B cell (primary cell): ENCODE measurements around the gene CDKN1C. TPM values are rescaled to one million over a fixed set of nuclear protein-coding genes. Genes with fewer than 3 reads are reported as not detected.

Experiments used
- ATAC-seq: fragments of 200-7000 bp; cut with Tn5 transposase; one replicate; pipeline ENCODE4 v1.10.0; 2021; ENCODE audit warnings: low read depth, mild to moderate bottlenecking, moderate number of reproducible peaks, moderate library complexity
- CTCF ChIA-PET: fragments of 350-600 bp; sonication (Branson Sonifier 250); formaldehyde crosslinking; loops from one replicate; lab custom pipeline; 2021; ENCODE audit warnings: antibody characterized with exemption, inconsistent platforms; lab: Charles Lee
- POLR2A ChIA-PET: fragments of 350-600 bp; sonication (Branson Sonifier 250); formaldehyde crosslinking; loops from one replicate; lab custom pipeline; 2021; ENCODE audit warnings: antibody characterized with exemption; lab: Charles Lee
- DNase-seq: peaks from one replicate; pipeline ENCODE4 v3.0.0; 2013
- H2AFZ ChIP-seq: 2 replicates; pipeline ENCODE4 v1.6.1; 2012; ENCODE audit warnings: mild to moderate bottlenecking, low read depth, low read length; ENCODE audit not compliant: insufficient read depth, poor library complexity, severe bottlenecking
- H3K27ac ChIP-seq, 2 donors: 1 replicate in 1 of 2; 2 replicates in 1 of 2; pipeline ENCODE4 v1.5.1; 2012 to 2013; ENCODE audit warnings: low read length in 2 of 2, mild to moderate bottlenecking in 2 of 2, moderate library complexity in 1 of 2
- H3K27me3 ChIP-seq, 4 experiments: fragments of 200-600 bp in 1 of 4; sonication (generic) in 1 of 4; replicated peaks in 1 of 4; 1 replicate in 2 of 4; 2 replicates in 2 of 4; pipeline versions ENCODE4 v1.6.1 to v1.7.0; 2013 to 2016; ENCODE audit warnings: low read length in 3 of 4, mild to moderate bottlenecking in 2 of 4, mixed read lengths in 1 of 4, moderate library complexity in 1 of 4; ENCODE audit not compliant: insufficient read depth in 4 of 4, control insufficient read depth in 3 of 4; ENCODE audit errors: control extremely low read depth in 1 of 4
- H3K36me3 ChIP-seq, 2 experiments: replicated peaks in 1 of 2; 1 replicate in 1 of 2; 2 replicates in 1 of 2; pipeline versions ENCODE4 v1.6.1 to v1.7.1; 2013; ENCODE audit warnings: low read length in 1 of 2; ENCODE audit not compliant: insufficient read depth in 2 of 2, control insufficient read depth in 1 of 2; ENCODE audit errors: control extremely low read depth in 1 of 2, extremely low read depth in 1 of 2
- H3K4me1 ChIP-seq, 2 donors: fragments of 200-600 bp in 1 of 2; sonication (generic) in 1 of 2; 1 replicate in 1 of 2; 2 replicates in 1 of 2; pipeline versions ENCODE4 v1.5.1 to v1.6.1; 2013 to 2017; ENCODE audit warnings: low read length in 2 of 2; ENCODE audit not compliant: control insufficient read depth in 2 of 2, insufficient read depth in 2 of 2
- H3K4me2 ChIP-seq: replicated peaks from 2 replicates; pipeline ENCODE3; 2012; ENCODE audit warnings: mild to moderate bottlenecking, low read depth, low read length; ENCODE audit not compliant: poor library complexity, severe bottlenecking
- H3K4me3 ChIP-seq, 5 experiments: fragments of 200-600 bp in 1 of 5; sonication (generic) in 1 of 5; 1 replicate in 3 of 5; 2 replicates in 2 of 5; pipeline versions ENCODE4 v1.5.1 to v1.7.0; 2011 to 2016; ENCODE audit warnings: low read length in 4 of 5, mild to moderate bottlenecking in 4 of 5, low read depth in 2 of 5, control low read depth in 1 of 5, moderate library complexity in 1 of 5; ENCODE audit not compliant: insufficient read depth in 1 of 5; ENCODE audit errors: control extremely low read depth in 1 of 5, extremely low read depth in 1 of 5
- H3K79me2 ChIP-seq: fragments of 200-600 bp; sonication (generic); one replicate; pipeline ENCODE4 v1.6.0; 2016; ENCODE audit warnings: low read length; ENCODE audit not compliant: control insufficient read depth, insufficient read depth
- H3K9ac ChIP-seq: fragments of 200-600 bp; sonication (generic); 2 replicates; pipeline ENCODE4 v1.6.1; 2017; ENCODE audit warnings: mild to moderate bottlenecking, low read length, moderate library complexity
- H3K9me3 ChIP-seq, 3 donors: one replicate each; pipeline versions ENCODE4 v1.6.1 to v1.7.1; 2013; ENCODE audit warnings: low read length in 2 of 3; ENCODE audit not compliant: control insufficient read depth in 2 of 3, insufficient read depth in 1 of 3; ENCODE audit errors: control extremely low read depth in 1 of 3
- H4K20me1 ChIP-seq: 2 replicates; pipeline ENCODE4 v1.6.0; 2012; ENCODE audit warnings: mild to moderate bottlenecking, low read length; ENCODE audit not compliant: insufficient read depth, control insufficient read depth, poor library complexity, severe bottlenecking
- H3K27ac Mint-ChIP-seq: one replicate; pipeline ENCODE4 v1.8.0; 2021; ENCODE audit warnings: mixed read lengths
- H3K27me3 Mint-ChIP-seq: one replicate; pipeline ENCODE4 v1.8.0; 2021; ENCODE audit warnings: mixed read lengths
- H3K4me1 Mint-ChIP-seq: one replicate; pipeline ENCODE4 v1.8.0; 2021; ENCODE audit warnings: mixed read lengths
- H3K4me3 Mint-ChIP-seq: one replicate; pipeline ENCODE4 v1.8.0; 2021; ENCODE audit warnings: mixed read lengths
- H3K9me3 Mint-ChIP-seq: one replicate; pipeline ENCODE4 v1.8.0; 2022; ENCODE audit warnings: mixed read lengths; ENCODE audit not compliant: insufficient read depth
- CTCF ChIP-seq: fragments of 200-600 bp; IDR thresholded peaks from one replicate; pipeline ENCODE4 v1.8.0; 2022; ENCODE audit warnings: antibody characterized with exemption, mild to moderate bottlenecking
- EZH2 ChIP-seq: IDR thresholded peaks from 2 replicates; pipeline ENCODE4 v1.6.1; 2012; ENCODE audit warnings: borderline replicate concordance, low read depth, mild to moderate bottlenecking, moderate library complexity, low read length; ENCODE audit not compliant: insufficient read depth, poor library complexity, severe bottlenecking
- WGBS: methylation state at CpG from one replicate; pipeline ENCODE4 v1.1.5; 2013; ENCODE audit warnings: missing lambda C conversion rate; ENCODE audit not compliant: insufficient coverage; 5-methylcytosine and 5-hydroxymethylcytosine counted together
- intact Hi-C: fragments of 100-400 bp; cut with micrococcal nuclease; formaldehyde crosslinking; loops from one replicate; pipeline ENCODE4 v1.10.0; 2022
- polyA plus RNA-seq: library from polyadenylated mRNA; depleted of rRNA; stranded (reverse); fragments of >200 nt; gene quantifications from 2 replicates; pipeline ENCODE4 v1.2.3, GENCODE V29; 2012
- total RNA-seq, 2 donors: library from RNA; stranded (reverse); fragments of 120-200 nt in 1 of 2; gene quantifications; 1 replicate in 1 of 2; 2 replicates in 1 of 2; pipeline versions ENCODE4 v1.2.3 to v1.2.4, GENCODE V29; 2013 to 2022

The CDKN1C gene
- total and polyA plus RNA-seq, 2 donors (not counting 1 experiment from before 2014, with no cell fraction given): 0.58 to 8.0 TPM

GRCh38 chr11:2859699-2860037, 25.9 kb downstream of the CDKN1C start:
- TF ChIP-seq CTCF: no peak
- ATAC-seq (no peak), DNase-seq (no peak)
- no peak overlapping the region for H3K9ac ChIP-seq
- 93% methylated on average over 10 of the region's 10 CpGs for WGBS
- no peak overlapping the region for H3K4me2 ChIP-seq
- no peaks in the 10 kb centered on the region for H3K79me2 ChIP-seq
- intact Hi-C loops: no loop called here
- POLR2A ChIA-PET: no interaction called here
- no peak overlapping the region for H3K27ac ChIP-seq
- no peaks in the 10 kb centered on the region for H3K9me3 Mint-ChIP-seq
- H3K4me1 Mint-ChIP-seq: peaks cover 4% of the 10 kb centered on the region
- no peak overlapping the region for H3K4me3 Mint-ChIP-seq
- no peaks in the 10 kb centered on the region for H4K20me1 ChIP-seq
- no peaks in the 10 kb centered on the region for H3K4me1 ChIP-seq
- H3K27ac Mint-ChIP-seq: no peak overlapping the region
- CTCF ChIA-PET: no interaction called here
- no peak overlapping the region for H2AFZ ChIP-seq
- H3K27me3 ChIP-seq: peaks cover 0 to 21% (median 8%) of the 10 kb centered on the region in 4 experiments
- H3K36me3 ChIP-seq: no peaks in the 10 kb centered on the region
- H3K27me3 Mint-ChIP-seq: peaks cover 36% of the 10 kb centered on the region
- no peak overlapping the region for H3K4me3 ChIP-seq
- no peaks in the 10 kb centered on the region for H3K9me3 ChIP-seq

- H3K9ac ChIP-seq: no peak overlapping the region
- H3K9me3 Mint-ChIP-seq: no peaks in the 10 kb centered on the region
- H3K27ac Mint-ChIP-seq: no peak overlapping the region
- CTCF ChIA-PET: no interaction called here
- peaks cover 0 to 22% (median 8%) of the 10 kb centered on the region in 4 experiments for H3K27me3 ChIP-seq
- H4K20me1 ChIP-seq: no peaks in the 10 kb centered on the region
- TF ChIP-seq CTCF (no peak), EZH2 (no peak)
- H3K4me1 Mint-ChIP-seq: peaks cover 4% of the 10 kb centered on the region
- no peak overlapping the region for H3K4me3 Mint-ChIP-seq
- peaks cover 0 to under 1% (median 0%) of the 10 kb centered on the region in 3 donors for H3K9me3 ChIP-seq
- POLR2A ChIA-PET: no interaction called here
- H3K36me3 ChIP-seq: no peaks in the 10 kb centered on the region
- ATAC-seq (no peak), DNase-seq (no peak)
- H3K79me2 ChIP-seq: no peaks in the 10 kb centered on the region
- H3K4me2 ChIP-seq: no peak overlapping the region
- WGBS: 86% methylated on average over 13 of the region's 16 CpGs
- H3K27ac ChIP-seq: no peak overlapping the region
- intact Hi-C loops: no loop called here
- no peak overlapping the region for H2AFZ ChIP-seq
- H3K27me3 Mint-ChIP-seq: peaks cover 31% of the 10 kb centered on the region
- H3K4me1 ChIP-seq: no peaks in the 10 kb centered on the region
- no peak overlapping the region for H3K4me3 ChIP-seq
Measured at GRCh38 chr11:2858995-2859698, 26.4 kb downstream of the CDKN1C start.
